GM08714 (cell line): ENCODE results near the gene THBS4.
A peak's percentile ranks its signal among the peaks of the same experiment; 100 is the strongest.
"Not testable (repeated sequence)": the region's sequence is repeated elsewhere in the genome, so short reads cannot be mapped to it uniquely, and the experiment has no call there.

Experiments used
- H3K4me3 ChIP-seq: fragments of 200-500 bp; sonication (Bioruptor generic); 2 replicates; pipeline ENCODE4 v1.5.1; 2014; ENCODE audit warnings: mild to moderate bottlenecking, low read length, inconsistent platforms
- ZNF274 ChIP-seq: IDR thresholded peaks from 2 replicates; pipeline ENCODE4 v1.6.1; 2012; ENCODE audit warnings: mild to moderate bottlenecking, low read depth, low read length

THBS4 gene

GRCh38 chr5:80077051-80077714, 42.0 kb downstream of the THBS4 start:
- no peak for TF ChIP-seq ZNF274
- no peak overlapping the region for H3K4me3 ChIP-seq

- no peak overlapping the region for H3K4me3 ChIP-seq
- no peak for TF ChIP-seq ZNF274
Observed at GRCh38 chr5:80078921-80079320, 43.8 kb downstream of the THBS4 start.

GRCh38 chr5:80082281-80082680, 47.1 kb downstream of the THBS4 start:
- H3K4me3 ChIP-seq = no peak overlapping the region
- no peak for TF ChIP-seq ZNF274

- no peak for TF ChIP-seq ZNF274
- no peak overlapping the region for H3K4me3 ChIP-seq
Observed at GRCh38 chr5:80082731-80083100, 47.6 kb downstream of the THBS4 start.

GRCh38 chr5:80083101-80083890, 48.1 kb downstream of the THBS4 start:
- H3K4me3 ChIP-seq = peak overlapping the region; percentile 7; the same call in 1 of the 2 replicates
- TF ChIP-seq ZNF274 = no peak

GRCh38 chr5:80090884-80091166, 55.7 kb downstream of the THBS4 start:
- no peak overlapping the region for H3K4me3 ChIP-seq
- TF ChIP-seq ZNF274 = no peak

GRCh38 chr5:80091792-80092192, 56.6 kb downstream of the THBS4 start:
- H3K4me3 ChIP-seq = not testable (repeated sequence)

- no peak overlapping the region for H3K4me3 ChIP-seq
- no peak for TF ChIP-seq ZNF274
Observed at GRCh38 chr5:80092486-80093107, 57.4 kb downstream of the THBS4 start.

- H3K4me3 ChIP-seq = no peak overlapping the region
- TF ChIP-seq ZNF274 = no peak
Observed at GRCh38 chr5:80093796-80094195, 58.6 kb downstream of the THBS4 start.

- TF ChIP-seq ZNF274 = no peak
- no peak overlapping the region for H3K4me3 ChIP-seq
Observed at GRCh38 chr5:80094236-80094738, 59.1 kb downstream of the THBS4 start.

- TF ChIP-seq ZNF274 = no peak
- no peak overlapping the region for H3K4me3 ChIP-seq
Observed at GRCh38 chr5:80097451-80097850, 62.3 kb downstream of the THBS4 start.

GRCh38 chr5:80101993-80102392, 66.8 kb downstream of the THBS4 start:
- TF ChIP-seq ZNF274 = no peak
- H3K4me3 ChIP-seq = no peak overlapping the region

- TF ChIP-seq ZNF274 = no peak
- H3K4me3 ChIP-seq = no peak overlapping the region
Observed at GRCh38 chr5:80103371-80103770, 68.2 kb downstream of the THBS4 start.

GRCh38 chr5:80105698-80106439, 70.7 kb downstream of the THBS4 start:
- no peak for TF ChIP-seq ZNF274
- no peak overlapping the region for H3K4me3 ChIP-seq
